ENCODE measurements around the gene TRIM32. TPM values are rescaled to one million over a fixed set of nuclear protein-coding genes. Genes with fewer than 3 reads are reported as not detected.

The TRIM32 gene
- total RNA-seq, 1 experiment from 2014 or later: 23.2 TPM

DNA sequence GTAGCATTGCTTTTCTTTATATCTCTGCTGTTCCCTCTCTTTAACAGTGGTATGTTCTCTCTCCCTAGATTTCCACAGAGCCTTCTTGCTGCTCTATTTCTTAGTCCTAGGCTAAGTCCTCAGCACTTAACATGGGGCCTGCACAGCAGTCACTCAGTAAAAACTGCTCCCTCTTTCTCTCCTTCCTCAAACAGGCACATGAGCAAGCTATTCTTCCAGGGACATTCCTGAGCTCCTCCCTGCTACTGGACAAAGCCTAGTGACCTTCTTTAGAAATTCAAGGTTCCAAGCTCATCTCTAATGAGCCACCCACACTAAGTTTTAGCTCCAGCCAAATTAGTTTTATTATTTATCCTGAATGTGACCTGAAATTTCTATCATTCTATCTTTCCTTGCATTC, 39.5 kb downstream of the TRIM32 start:
- Histone ChIP-seq H3K9me2 (ENCODE audit: insufficient read depth) (no peaks in the 10 kb centered on the region), H3K4me2 (ENCODE audit: low read length) (no peak overlapping the region), H3K36me3 (ENCODE audit: control insufficient read depth in 1 of 2, insufficient read depth in 2 of 2, low read length in 2 of 2) (no peaks in the 10 kb centered on the region), H2AFZ (ENCODE audit: low read depth, low read length, poor library complexity, severe bottlenecking) (no peak overlapping the region), H3K4me3 (replicated peaks in 1 of 2; ENCODE audit: low read depth in 1 of 2, low read length in 2 of 2) (no peak overlapping the region), H3K4me1 (ENCODE audit: control insufficient read depth in 1 of 2, insufficient read depth in 2 of 2, low read length in 2 of 2) (no peaks in the 10 kb centered on the region), H3K9me3 (ENCODE audit: control insufficient read depth in 1 of 2, insufficient read depth in 1 of 2, low read depth in 1 of 2, low read length in 2 of 2) (no peaks in the 10 kb centered on the region), H3K27me3 (ENCODE audit: insufficient read depth, low read length) (peaks cover 56% of the 10 kb centered on the region), H3K79me2 (ENCODE audit: insufficient read depth, low read length) (no peaks in the 10 kb centered on the region), H3K27ac (ENCODE audit: low read depth, low read length) (no peak overlapping the region), H3K9ac (ENCODE audit: low read length) (no peak overlapping the region), H4K20me1 (ENCODE audit: insufficient read depth) (no peaks in the 10 kb centered on the region)
- POLR2A ChIA-PET: no interaction called here
- intact Hi-C loops (cut with micrococcal nuclease): no loop called here
- RAD21 ChIA-PET (ENCODE audit: low non-redundant PET in 1 of 2, low total read pairs in 2 of 2, uncharacterized antibody in 2 of 2, unreplicated experiment in 2 of 2): no interaction called here
- TF ChIP-seq ZNF274 (IDR thresholded peaks at IDR 0.05; ENCODE audit: low read depth, low read length) (no peak), RAD21 (IDR thresholded peaks at IDR 0.05; ENCODE audit: low read depth) (no peak), CEBPB (IDR thresholded peaks at IDR 0.05; ENCODE audit: low read depth) (no peak), MAX (IDR thresholded peaks at IDR 0.05) (no peak), EZH2 (IDR thresholded peaks at IDR 0.05) (no peak), ATF3 (IDR thresholded peaks at IDR 0.05) (no peak), REST (IDR thresholded peaks at IDR 0.05; ENCODE audit: low read depth) (no peak), SP1 (IDR thresholded peaks at IDR 0.05; ENCODE audit: low read depth) (no peak), SRF (IDR thresholded peaks at IDR 0.05; ENCODE audit: low read depth) (no peak), FOSL1 (IDR thresholded peaks at IDR 0.05; ENCODE audit: low read depth) (no peak), JUND (IDR thresholded peaks at IDR 0.05) (no peak), YY1 (IDR thresholded peaks at IDR 0.05; ENCODE audit: extremely low read depth, insufficient replicate concordance, low read depth, low read length) (no peak), SIN3A (IDR thresholded peaks at IDR 0.05; ENCODE audit: low read depth) (no peak), TCF7L2 (IDR thresholded peaks at IDR 0.05; ENCODE audit: borderline replicate concordance, extremely low read depth, insufficient read depth, insufficient read length) (no peak), EGR1 (IDR thresholded peaks at IDR 0.05; ENCODE audit: low read depth) (no peak), POLR2AphosphoS5 (IDR thresholded peaks at IDR 0.05; ENCODE audit: low read depth, low read length) (no peak)
- TF ChIP-seq, protein P1, sequence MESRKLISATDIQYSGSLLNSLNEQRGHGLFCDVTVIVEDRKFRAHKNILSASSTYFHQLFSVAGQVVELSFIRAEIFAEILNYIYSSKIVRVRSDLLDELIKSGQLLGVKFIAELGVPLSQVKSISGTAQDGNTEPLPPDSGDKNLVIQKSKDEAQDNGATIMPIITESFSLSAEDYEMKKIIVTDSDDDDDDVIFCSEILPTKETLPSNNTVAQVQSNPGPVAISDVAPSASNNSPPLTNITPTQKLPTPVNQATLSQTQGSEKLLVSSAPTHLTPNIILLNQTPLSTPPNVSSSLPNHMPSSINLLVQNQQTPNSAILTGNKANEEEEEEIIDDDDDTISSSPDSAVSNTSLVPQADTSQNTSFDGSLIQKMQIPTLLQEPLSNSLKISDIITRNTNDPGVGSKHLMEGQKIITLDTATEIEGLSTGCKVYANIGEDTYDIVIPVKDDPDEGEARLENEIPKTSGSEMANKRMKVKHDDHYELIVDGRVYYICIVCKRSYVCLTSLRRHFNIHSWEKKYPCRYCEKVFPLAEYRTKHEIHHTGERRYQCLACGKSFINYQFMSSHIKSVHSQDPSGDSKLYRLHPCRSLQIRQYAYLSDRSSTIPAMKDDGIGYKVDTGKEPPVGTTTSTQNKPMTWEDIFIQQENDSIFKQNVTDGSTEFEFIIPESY (IDR thresholded peaks at IDR 0.05; ENCODE audit: extremely low read depth, insufficient replicate concordance, low read length): no peak
- TF ChIP-seq, protein P2, sequence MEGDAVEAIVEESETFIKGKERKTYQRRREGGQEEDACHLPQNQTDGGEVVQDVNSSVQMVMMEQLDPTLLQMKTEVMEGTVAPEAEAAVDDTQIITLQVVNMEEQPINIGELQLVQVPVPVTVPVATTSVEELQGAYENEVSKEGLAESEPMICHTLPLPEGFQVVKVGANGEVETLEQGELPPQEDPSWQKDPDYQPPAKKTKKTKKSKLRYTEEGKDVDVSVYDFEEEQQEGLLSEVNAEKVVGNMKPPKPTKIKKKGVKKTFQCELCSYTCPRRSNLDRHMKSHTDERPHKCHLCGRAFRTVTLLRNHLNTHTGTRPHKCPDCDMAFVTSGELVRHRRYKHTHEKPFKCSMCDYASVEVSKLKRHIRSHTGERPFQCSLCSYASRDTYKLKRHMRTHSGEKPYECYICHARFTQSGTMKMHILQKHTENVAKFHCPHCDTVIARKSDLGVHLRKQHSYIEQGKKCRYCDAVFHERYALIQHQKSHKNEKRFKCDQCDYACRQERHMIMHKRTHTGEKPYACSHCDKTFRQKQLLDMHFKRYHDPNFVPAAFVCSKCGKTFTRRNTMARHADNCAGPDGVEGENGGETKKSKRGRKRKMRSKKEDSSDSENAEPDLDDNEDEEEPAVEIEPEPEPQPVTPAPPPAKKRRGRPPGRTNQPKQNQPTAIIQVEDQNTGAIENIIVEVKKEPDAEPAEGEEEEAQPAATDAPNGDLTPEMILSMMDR (IDR thresholded peaks at IDR 0.05 in 2 of 3, conservative IDR thresholded peaks at IDR 0.05 in 1 of 3; ENCODE audit: borderline replicate concordance in 1 of 3, insufficient read depth in 1 of 3, low read depth in 2 of 3, low read length in 2 of 3): no peak
- ATAC-seq: no peak
- CTCF ChIA-PET: no interaction called here
- no peak for DNase-seq (ENCODE audit: low read depth, low spot score)
- BruUV-seq (replicated peaks): no TSS peak
